ENCODE data around the gene RASAL2.

The RASAL2 gene

GRCh38 chr1:178490967-178491366 lies 397.1 kb downstream of the RASAL2 start:
- Histone ChIP-seq H3K36me3 (ENCODE audit: low read length) (no peaks in the 10 kb centered on the region), H3K27ac (ENCODE audit: low read depth, low read length) (no peak overlapping the region), H3K79me2 (ENCODE audit: insufficient read depth, low read length) (no peaks in the 10 kb centered on the region), H3K9me3 (ENCODE audit: insufficient read depth, low read length) (no peaks in the 10 kb centered on the region), H3K4me3 (ENCODE audit: insufficient read depth, low read length, poor library complexity, severe bottlenecking) (no peak overlapping the region), H2AFZ (ENCODE audit: low read depth, low read length, severe bottlenecking) (no peak overlapping the region), H4K20me1 (ENCODE audit: low read depth, low read length) (no peaks in the 10 kb centered on the region), H3K9me2 (replicated peaks; ENCODE audit: insufficient read depth, low read length) (no peaks in the 10 kb centered on the region), H3K4me2 (ENCODE audit: low read depth, low read length, poor library complexity, severe bottlenecking) (no peak overlapping the region), H3K27me3 (ENCODE audit: low read length) (no peaks in the 10 kb centered on the region), H3K9ac (ENCODE audit: low read length) (no peak overlapping the region), H3F3A (ENCODE audit: insufficient read depth) (no peaks in the 10 kb centered on the region)
- TF ChIP-seq CTCF (IDR thresholded peaks at IDR 0.05; ENCODE audit: insufficient read depth, low read length, poor library complexity, severe bottlenecking) = no peak
- no peak for TF ChIP-seq EZH2phosphoT487 (conservative IDR thresholded peaks at IDR 0.05; ENCODE audit: low read length)

DNA sequence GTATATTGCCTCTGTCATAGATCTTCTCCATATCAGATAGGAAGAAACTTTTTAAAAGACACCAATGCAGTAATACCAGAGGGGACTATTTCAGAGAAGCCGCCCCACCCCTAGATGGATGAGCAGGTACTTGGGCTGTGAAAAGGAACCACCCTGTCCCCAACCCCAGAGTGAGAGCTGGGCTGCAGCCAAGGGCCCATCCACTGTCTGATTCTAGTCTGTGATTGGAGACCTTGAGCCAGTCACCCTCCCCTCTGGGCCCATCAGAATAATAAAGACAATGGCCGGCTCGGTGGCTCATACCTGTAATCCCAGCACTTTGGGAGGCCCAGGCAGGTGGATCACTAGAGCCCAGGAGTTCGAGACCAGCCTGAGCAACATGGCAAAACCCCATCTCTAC lies 397.8 kb downstream of the RASAL2 start:
- H3K9me2 ChIP-seq (replicated peaks; ENCODE audit: insufficient read depth, low read length) = no peaks in the 10 kb centered on the region
- no peak overlapping the region for H3K9ac ChIP-seq (ENCODE audit: low read length)
- no peak overlapping the region for H2AFZ ChIP-seq (ENCODE audit: low read depth, low read length, severe bottlenecking)
- no peaks in the 10 kb centered on the region for H3K9me3 ChIP-seq (ENCODE audit: insufficient read depth, low read length)
- no peak overlapping the region for H3K27ac ChIP-seq (ENCODE audit: low read depth, low read length)
- H3K79me2 ChIP-seq (ENCODE audit: insufficient read depth, low read length) = no peaks in the 10 kb centered on the region
- H3F3A ChIP-seq (ENCODE audit: insufficient read depth) = no peaks in the 10 kb centered on the region
- no peak overlapping the region for H3K4me3 ChIP-seq (ENCODE audit: insufficient read depth, low read length, poor library complexity, severe bottlenecking)
- no peak overlapping the region for H3K4me2 ChIP-seq (ENCODE audit: low read depth, low read length, poor library complexity, severe bottlenecking)
- H4K20me1 ChIP-seq (ENCODE audit: low read depth, low read length) = no peaks in the 10 kb centered on the region
- H3K36me3 ChIP-seq (ENCODE audit: low read length) = no peaks in the 10 kb centered on the region
- H3K27me3 ChIP-seq (ENCODE audit: low read length) = no peaks in the 10 kb centered on the region
- TF ChIP-seq EZH2phosphoT487 (conservative IDR thresholded peaks at IDR 0.05; ENCODE audit: low read length) (no peak), CTCF (IDR thresholded peaks at IDR 0.05; ENCODE audit: insufficient read depth, low read length, poor library complexity, severe bottlenecking) (no peak)

- no peak for TF ChIP-seq CTCF (IDR thresholded peaks at IDR 0.05; ENCODE audit: insufficient read depth, low read length, poor library complexity, severe bottlenecking)
- TF ChIP-seq EZH2phosphoT487 (conservative IDR thresholded peaks at IDR 0.05; ENCODE audit: low read length) = no peak
- no peak overlapping the region for H3K27ac ChIP-seq (ENCODE audit: low read depth, low read length)
- no peaks in the 10 kb centered on the region for H3F3A ChIP-seq (ENCODE audit: insufficient read depth)
- H3K9me2 ChIP-seq (replicated peaks; ENCODE audit: insufficient read depth, low read length) = no peaks in the 10 kb centered on the region
- no peak overlapping the region for H2AFZ ChIP-seq (ENCODE audit: low read depth, low read length, severe bottlenecking)
- no peak overlapping the region for H3K9ac ChIP-seq (ENCODE audit: low read length)
- H3K79me2 ChIP-seq (ENCODE audit: insufficient read depth, low read length) = no peaks in the 10 kb centered on the region
- no peaks in the 10 kb centered on the region for H4K20me1 ChIP-seq (ENCODE audit: low read depth, low read length)
- H3K9me3 ChIP-seq (ENCODE audit: insufficient read depth, low read length) = no peaks in the 10 kb centered on the region
- H3K4me2 ChIP-seq (ENCODE audit: low read depth, low read length, poor library complexity, severe bottlenecking) = no peak overlapping the region
- no peaks in the 10 kb centered on the region for H3K27me3 ChIP-seq (ENCODE audit: low read length)
- H3K4me3 ChIP-seq (ENCODE audit: insufficient read depth, low read length, poor library complexity, severe bottlenecking) = no peak overlapping the region
- no peaks in the 10 kb centered on the region for H3K36me3 ChIP-seq (ENCODE audit: low read length)
Observed at GRCh38 chr1:178492341-178492740, 398.4 kb downstream of the RASAL2 start.
